Pancreas (tissue), 10 donors: ENCODE measurements around the gene STK24. TPM values are rescaled to one million over a fixed set of nuclear protein-coding genes. Genes with fewer than 3 reads are reported as not detected.

ENCODE experiments used
- ATAC-seq, 4 donors: fragments of 200-7000 bp; cut with Tn5 transposase; one replicate each; pipeline versions ENCODE4 v1.8.0 to v1.9.1; 2020; ENCODE audit warnings: mild to moderate bottlenecking in 4 of 4, moderate library complexity in 4 of 4
- DNase-seq, 6 donors: peaks; one replicate each; pipeline ENCODE4 v3.0.0-alpha.2; 2020
- FAIRE-seq: peaks from 2 replicates; lab custom pipeline; 2012; peaks lifted over from hg19 to GRCh38; lab: Jason Lieb, UNC
- H3K27ac ChIP-seq, 4 donors: fragments of 200-600 bp; sonication (generic); 1 replicate in 3 of 4; 2 replicates in 1 of 4; pipeline versions ENCODE4 v1.5.0 to v1.8.0; 2020
- H3K27me3 ChIP-seq, 4 donors: fragments of 200-600 bp; one replicate each; pipeline ENCODE4 v1.8.0; 2021
- H3K36me3 ChIP-seq, 3 donors: fragments of 200-600 bp; sonication (generic) in 1 of 3; one replicate each; pipeline versions ENCODE4 v1.5.0 to v1.8.0; 2020 to 2021
- H3K4me1 ChIP-seq, 3 donors: fragments of 200-600 bp; one replicate each; pipeline ENCODE4 v1.8.0; 2021
- H3K4me3 ChIP-seq, 4 donors: fragments of 200-600 bp; sonication (generic) in 2 of 4; one replicate each; pipeline versions ENCODE4 v1.5.0 to v1.8.0; 2020 to 2021
- H3K9me3 ChIP-seq, 4 donors: fragments of 200-600 bp; one replicate each; pipeline ENCODE4 v1.8.0; 2021
- WGBS, 2 donors: extraction: QIAGEN DNeasy Blood & Tissue Kit; methylation state at CpG; one replicate each; pipeline ENCODE4 v1.1.7; 2013; 5-methylcytosine and 5-hydroxymethylcytosine counted together
- intact Hi-C, 3 donors: fragments of 100-400 bp; cut with DNase I; formaldehyde crosslinking; loops; one replicate each; pipeline versions ENCODE4 v1.11.1 to v1.14.2; 2022
- polyA plus RNA-seq, 2 donors: library from polyadenylated mRNA; stranded (reverse); fragments of 200-250 nt; gene quantifications; one replicate each; pipeline ENCODE4 v1.2.3, GENCODE V29; 2013
- total RNA-seq, 6 donors: library from RNA; stranded (reverse); fragmentation: NEBNext Ultra II Directional in 4 of 6; extraction: Animal tissue kit (Norgen Biotek cat#: 25700) in 4 of 6; gene quantifications; one replicate each; pipeline versions ENCODE4 v1.2.1 to v1.2.4, GENCODE V29; 2021 to 2023
- TF ChIP-seq, protein P1 (sequence below), 4 donors: fragments of 200-600 bp; sonication (generic) in 3 of 4; IDR thresholded peaks; one replicate each; pipeline versions ENCODE4 v1.5.0 to v1.8.0; 2021; ENCODE audit warnings: antibody characterized with exemption in 4 of 4
- donor health status: healthy with polysubstance abuse.
- donor health status: DM: no; HTN: no; CAD: no; lungs with moderate emphysema.
- donor health status: DM: no; HTN: no; CAD: no.
- donor health status: control.
- donor health status: control.
- donor health status: Bipolar disorder and iron deficiency.
- donor health status: DM: yes; HTN: yes; CAD: no.
- donor health status: DM: no; HTN: no; CAD: no.
- donor health status: DM: no; HTN: no; CAD: no.
- donor health status: DM: yes; HTN: yes; CAD: no.

The STK24 gene
- total and polyA plus RNA-seq, 8 donors: 15.5 to 55.7 (median 37.4) TPM

DNA sequence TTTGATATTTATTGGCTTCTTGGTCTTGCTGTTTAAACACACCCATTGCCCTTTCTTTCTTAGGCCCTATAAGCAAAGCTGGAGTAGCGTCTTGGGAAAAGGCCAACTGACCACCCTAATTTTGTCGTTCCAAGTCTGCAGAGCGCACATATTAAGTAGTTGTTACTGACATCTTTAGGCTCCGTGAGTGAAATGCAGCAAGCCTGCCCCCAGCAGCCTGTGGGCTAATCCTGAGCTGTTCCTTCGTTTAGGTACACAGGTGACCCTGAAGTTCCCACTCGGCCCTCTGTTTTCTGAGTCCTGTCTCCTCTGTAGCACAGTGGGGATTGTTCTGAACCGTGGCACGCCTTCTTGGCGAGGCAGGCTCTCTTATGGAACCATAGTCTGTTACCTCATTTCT, 170.5 kb downstream of the STK24 start:
- Histone ChIP-seq H3K4me1 (peaks cover 0 to 22% (median 21%) of the 10 kb centered on the region in 3 donors), H3K27me3 (no peaks in the 10 kb centered on the region), H3K27ac (peak overlapping the region in 2 of 4 donors; percentile 10 to 52), H3K4me3 (no peak overlapping the region), H3K9me3 (no peaks in the 10 kb centered on the region), H3K36me3 (no peaks in the 10 kb centered on the region)
- no peak for DNase-seq
- peak; percentile 14 to 55 (median 50) for ATAC-seq
- TF ChIP-seq, protein P1, sequence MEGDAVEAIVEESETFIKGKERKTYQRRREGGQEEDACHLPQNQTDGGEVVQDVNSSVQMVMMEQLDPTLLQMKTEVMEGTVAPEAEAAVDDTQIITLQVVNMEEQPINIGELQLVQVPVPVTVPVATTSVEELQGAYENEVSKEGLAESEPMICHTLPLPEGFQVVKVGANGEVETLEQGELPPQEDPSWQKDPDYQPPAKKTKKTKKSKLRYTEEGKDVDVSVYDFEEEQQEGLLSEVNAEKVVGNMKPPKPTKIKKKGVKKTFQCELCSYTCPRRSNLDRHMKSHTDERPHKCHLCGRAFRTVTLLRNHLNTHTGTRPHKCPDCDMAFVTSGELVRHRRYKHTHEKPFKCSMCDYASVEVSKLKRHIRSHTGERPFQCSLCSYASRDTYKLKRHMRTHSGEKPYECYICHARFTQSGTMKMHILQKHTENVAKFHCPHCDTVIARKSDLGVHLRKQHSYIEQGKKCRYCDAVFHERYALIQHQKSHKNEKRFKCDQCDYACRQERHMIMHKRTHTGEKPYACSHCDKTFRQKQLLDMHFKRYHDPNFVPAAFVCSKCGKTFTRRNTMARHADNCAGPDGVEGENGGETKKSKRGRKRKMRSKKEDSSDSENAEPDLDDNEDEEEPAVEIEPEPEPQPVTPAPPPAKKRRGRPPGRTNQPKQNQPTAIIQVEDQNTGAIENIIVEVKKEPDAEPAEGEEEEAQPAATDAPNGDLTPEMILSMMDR (IDR thresholded peaks at IDR 0.05): no peak
- no peak for FAIRE-seq
- intact Hi-C loops: no loop called here
- 54 to 55% methylated on average over 9 of the region's 9 CpGs for WGBS, 2 donors

- ATAC-seq (peak; percentile 42 to 83 (median 74)), FAIRE-seq (no peak), DNase-seq (no peak)
- WGBS, 2 donors: 14 to 16% methylated on average over 8 of the region's 8 CpGs
- Histone ChIP-seq H3K4me1 (peaks cover 0 to 22% (median 21%) of the 10 kb centered on the region in 3 donors), H3K27ac (peak overlapping the region in 2 of 4 donors; percentile 10 to 52), H3K4me3 (no peak overlapping the region), H3K9me3 (no peaks in the 10 kb centered on the region), H3K36me3 (no peaks in the 10 kb centered on the region), H3K27me3 (no peaks in the 10 kb centered on the region)
- intact Hi-C loops: no loop called here
- TF ChIP-seq, protein P1 (IDR thresholded peaks at IDR 0.05): no peak
Measured at GRCh38 chr13:98405690-98406344, 171.1 kb downstream of the STK24 start.

- H3K4me1 ChIP-seq: peaks cover 0 to 22% (median 21%) of the 10 kb centered on the region in 3 donors
- DNase-seq (no peak), FAIRE-seq (no peak), ATAC-seq (peak; percentile 31 to 79 (median 63))
- H3K4me3 ChIP-seq: no peak overlapping the region
- intact Hi-C loops: no loop called here
- H3K27me3 ChIP-seq: no peaks in the 10 kb centered on the region
- no peaks in the 10 kb centered on the region for H3K36me3 ChIP-seq
- 31 to 52% methylated on average over 7 of the region's 7 CpGs for WGBS, 2 donors
- peak overlapping the region in 2 of 4 donors; percentile 10 to 52 for H3K27ac ChIP-seq
- H3K9me3 ChIP-seq: no peaks in the 10 kb centered on the region
- TF ChIP-seq, protein P1 (IDR thresholded peaks at IDR 0.05): no peak
Measured at GRCh38 chr13:98405107-98405571, 171.8 kb downstream of the STK24 start.

- Histone ChIP-seq H3K9me3 (no peaks in the 10 kb centered on the region), H3K27ac (no peak overlapping the region), H3K27me3 (no peaks in the 10 kb centered on the region), H3K36me3 (no peaks in the 10 kb centered on the region), H3K4me1 (peaks cover 0 to 22% (median 21%) of the 10 kb centered on the region in 3 donors), H3K4me3 (no peak overlapping the region)
- FAIRE-seq: no peak
- intact Hi-C loops: no loop called here
- ATAC-seq: no peak
- 92 to 94% methylated on average over 2 of the region's 2 CpGs for WGBS, 2 donors
- no peak for DNase-seq
- TF ChIP-seq, protein P1 (IDR thresholded peaks at IDR 0.05): no peak
Measured at GRCh38 chr13:98403076-98403475, 173.8 kb downstream of the STK24 start.

- TF ChIP-seq, protein P1 (IDR thresholded peaks at IDR 0.05): no peak
- intact Hi-C loops: no loop called here
- Histone ChIP-seq H3K9me3 (no peaks in the 10 kb centered on the region), H3K36me3 (no peaks in the 10 kb centered on the region), H3K4me3 (no peak overlapping the region), H3K27me3 (no peaks in the 10 kb centered on the region), H3K4me1 (peaks cover 0 to 22% (median 21%) of the 10 kb centered on the region in 3 donors), H3K27ac (no peak overlapping the region)
- WGBS, 2 donors: 67 to 81% methylated on average over 13 of the region's 13 CpGs
- DNase-seq (no peak), ATAC-seq (no peak), FAIRE-seq (no peak)
Measured at GRCh38 chr13:98401934-98402333, 175.0 kb downstream of the STK24 start.
